Immature natural killer cell (primary cell): Measurements from ENCODE around the gene TMEM86B. TPM values are rescaled to one million over a fixed set of nuclear protein-coding genes. Genes with fewer than 3 reads are reported as not detected.
"Not testable (repeated sequence)": the region's sequence is repeated elsewhere in the genome, so short reads cannot be mapped to it uniquely, and the experiment has no call there.

Experiments used
- DNase-seq, 3 donors: peaks; one replicate each; pipeline ENCODE4 v3.0.0; 2022; ENCODE audit warnings: mixed read lengths in 1 of 3
- H3K27ac Mint-ChIP-seq, 6 donors: one replicate each; pipeline ENCODE4 v1.8.0; 2020; ENCODE audit warnings: mixed read lengths in 6 of 6, mild to moderate bottlenecking in 5 of 6, inconsistent platforms in 4 of 6, moderate library complexity in 3 of 6
- H3K27me3 Mint-ChIP-seq, 3 donors: one replicate each; pipeline ENCODE4 v1.8.0; 2020 to 2021; ENCODE audit warnings: low read depth in 3 of 3, mild to moderate bottlenecking in 3 of 3, mixed read lengths in 3 of 3, moderate library complexity in 3 of 3, inconsistent platforms in 1 of 3
- H3K36me3 Mint-ChIP-seq, 3 donors: one replicate each; pipeline ENCODE4 v1.8.0; 2020; ENCODE audit warnings: mixed read lengths in 3 of 3, inconsistent platforms in 2 of 3, mild to moderate bottlenecking in 2 of 3
- H3K4me1 Mint-ChIP-seq, 2 donors: one replicate each; pipeline ENCODE4 v1.8.0; 2020; ENCODE audit warnings: inconsistent platforms in 2 of 2, mild to moderate bottlenecking in 2 of 2, mixed read lengths in 2 of 2, moderate library complexity in 1 of 2
- H3K4me3 Mint-ChIP-seq, 5 donors: one replicate each; pipeline ENCODE4 v1.8.0; 2020; ENCODE audit warnings: mild to moderate bottlenecking in 5 of 5, mixed read lengths in 5 of 5, inconsistent platforms in 3 of 5, moderate library complexity in 3 of 5
- H3K9me3 Mint-ChIP-seq, 6 donors: one replicate each; pipeline ENCODE4 v1.8.0; 2020; ENCODE audit warnings: mild to moderate bottlenecking in 6 of 6, mixed read lengths in 6 of 6, inconsistent platforms in 4 of 6, moderate library complexity in 3 of 6
- polyA plus RNA-seq, 3 donors: library from polyadenylated mRNA; unstranded; fragments of 300-500 nt; fragmentation: Illumina TruSeq; gene quantifications; one replicate each; pipeline ENCODE4 v1.2.3, GENCODE V29; 2021

Gene TMEM86B
- polyA plus RNA-seq, 3 donors from 2014 or later = 0.59 to 2.4 TPM; not detected in 1

GRCh38 chr19:55212447-55212846, 16.1 kb downstream of the TMEM86B start:
- no peak overlapping the region for H3K4me3 Mint-ChIP-seq
- no peak overlapping the region for H3K27ac Mint-ChIP-seq
- H3K9me3 Mint-ChIP-seq = peaks cover 0 to 5% (median 4%) of the 10 kb centered on the region in 6 donors
- peaks cover 11 to 15% of the 10 kb centered on the region in 2 donors for H3K4me1 Mint-ChIP-seq
- H3K36me3 Mint-ChIP-seq = peaks cover 0 to 7% (median 3%) of the 10 kb centered on the region in 3 donors
- peaks cover 6 to 20% (median 9%) of the 10 kb centered on the region in 3 donors for H3K27me3 Mint-ChIP-seq
- peak; percentile 11 to 36 (median 13) for DNase-seq

GRCh38 chr19:55209693-55210472, 18.7 kb downstream of the TMEM86B start:
- peaks cover 0 to 6% (median 5%) of the 10 kb centered on the region in 3 donors for H3K27me3 Mint-ChIP-seq
- no peak overlapping the region for H3K27ac Mint-ChIP-seq
- no peak overlapping the region for H3K4me3 Mint-ChIP-seq
- peaks cover 0 to 4% (median 3%) of the 10 kb centered on the region in 3 donors for H3K36me3 Mint-ChIP-seq
- peaks cover 0 to 5% (median 4%) of the 10 kb centered on the region in 6 donors for H3K9me3 Mint-ChIP-seq
- H3K4me1 Mint-ChIP-seq = peaks cover 4 to 6% of the 10 kb centered on the region in 2 donors
- no peak for DNase-seq

GRCh38 chr19:55208880-55209692, 19.5 kb downstream of the TMEM86B start, which contains the start of gene PTPRH:
TSS of gene PTPRH (minus strand) at chr19:55209501. CDS start at chr19:55209433, 68 bp downstream.
- DNase-seq = no peak
- H3K27me3 Mint-ChIP-seq = peaks cover 1 to 9% (median 4%) of the 10 kb centered on the region in 3 donors
- peaks cover 0 to 4% (median 3%) of the 10 kb centered on the region in 3 donors for H3K36me3 Mint-ChIP-seq
- peaks cover 4 to 6% of the 10 kb centered on the region in 2 donors for H3K4me1 Mint-ChIP-seq
- H3K4me3 Mint-ChIP-seq = no peak within 1 kb of the TSS
- H3K9me3 Mint-ChIP-seq = peaks cover 0 to 5% (median 3%) of the 10 kb centered on the region in 6 donors
- no peak within 1 kb of the TSS for H3K27ac Mint-ChIP-seq

GRCh38 chr19:55206664-55207500, 21.7 kb downstream of the TMEM86B start:
- Mint-ChIP-seq H3K36me3 (no peaks in the 10 kb centered on the region), H3K27me3 (peaks cover 6 to 8% (median 8%) of the 10 kb centered on the region in 3 donors), H3K4me3 (peak overlapping the region in 1 of 5 donors; percentile 43), H3K9me3 (no peaks in the 10 kb centered on the region), H3K4me1 (peaks cover 4 to 6% of the 10 kb centered on the region in 2 donors), H3K27ac (peak overlapping the region in 1 of 6 donors; percentile 47)
- peak in 1 of 3 donors; percentile 20 for DNase-seq

- H3K27ac Mint-ChIP-seq, H3K4me3 Mint-ChIP-seq, H3K4me1 Mint-ChIP-seq, H3K36me3 Mint-ChIP-seq, H3K9me3 Mint-ChIP-seq: not testable (repeated sequence)
- peak in 1 of 3 donors; percentile 21 for DNase-seq
- peaks cover 6 to 12% (median 6%) of the 10 kb centered on the region in 3 donors for H3K27me3 Mint-ChIP-seq
Measured at GRCh38 chr19:55202199-55202598, 26.4 kb downstream of the TMEM86B start.

GRCh38 chr19:55199620-55200204, 28.9 kb downstream of the TMEM86B start:
- DNase-seq = no peak
- Mint-ChIP-seq H3K4me1 (no peaks in the 10 kb centered on the region), H3K36me3 (no peaks in the 10 kb centered on the region), H3K9me3 (no peaks in the 10 kb centered on the region), H3K27me3 (peaks cover 6 to 9% (median 8%) of the 10 kb centered on the region in 3 donors), H3K27ac (no peak overlapping the region), H3K4me3 (no peak overlapping the region)

- H3K36me3 Mint-ChIP-seq = no peaks in the 10 kb centered on the region
- H3K27me3 Mint-ChIP-seq = peaks cover 4 to 10% (median 5%) of the 10 kb centered on the region in 3 donors
- no peak overlapping the region for H3K27ac Mint-ChIP-seq
- no peaks in the 10 kb centered on the region for H3K4me1 Mint-ChIP-seq
- no peaks in the 10 kb centered on the region for H3K9me3 Mint-ChIP-seq
- DNase-seq = no peak
- H3K4me3 Mint-ChIP-seq = no peak overlapping the region
Measured at GRCh38 chr19:55198651-55199050, 29.9 kb downstream of the TMEM86B start.

GRCh38 chr19:55197528-55197927, 31.0 kb downstream of the TMEM86B start:
- no peak overlapping the region for H3K27ac Mint-ChIP-seq
- H3K4me3 Mint-ChIP-seq = no peak overlapping the region
- DNase-seq = no peak
- no peaks in the 10 kb centered on the region for H3K4me1 Mint-ChIP-seq
- peaks cover 2 to 9% (median 7%) of the 10 kb centered on the region in 3 donors for H3K27me3 Mint-ChIP-seq
- H3K9me3 Mint-ChIP-seq = no peaks in the 10 kb centered on the region
- no peaks in the 10 kb centered on the region for H3K36me3 Mint-ChIP-seq

GRCh38 chr19:55196803-55197202, 31.8 kb downstream of the TMEM86B start:
- DNase-seq = no peak
- H3K4me1 Mint-ChIP-seq = no peaks in the 10 kb centered on the region
- H3K9me3 Mint-ChIP-seq = no peaks in the 10 kb centered on the region
- H3K36me3 Mint-ChIP-seq = no peaks in the 10 kb centered on the region
- no peak overlapping the region for H3K27ac Mint-ChIP-seq
- no peak overlapping the region for H3K4me3 Mint-ChIP-seq
- peaks cover 0 to 7% (median 4%) of the 10 kb centered on the region in 3 donors for H3K27me3 Mint-ChIP-seq

GRCh38 chr19:55193481-55193880, 35.1 kb downstream of the TMEM86B start:
- H3K4me3 Mint-ChIP-seq = no peak overlapping the region
- DNase-seq = no peak
- no peaks in the 10 kb centered on the region for H3K9me3 Mint-ChIP-seq
- H3K27ac Mint-ChIP-seq = no peak overlapping the region
- H3K36me3 Mint-ChIP-seq = no peaks in the 10 kb centered on the region
- H3K4me1 Mint-ChIP-seq = peaks cover 0 to 2% of the 10 kb centered on the region in 2 donors
- peaks cover 0 to 4% (median 3%) of the 10 kb centered on the region in 3 donors for H3K27me3 Mint-ChIP-seq

GRCh38 chr19:55189403-55189835, 39.1 kb downstream of the TMEM86B start:
- Mint-ChIP-seq H3K27ac (no peak overlapping the region), H3K4me3 (no peak overlapping the region)
- no peak for DNase-seq

GRCh38 chr19:55188625-55189024, 39.9 kb downstream of the TMEM86B start:
- Mint-ChIP-seq H3K4me1 (peaks cover 0 to 3% of the 10 kb centered on the region in 2 donors), H3K9me3 (no peaks in the 10 kb centered on the region), H3K27me3 (peaks cover 0 to 7% (median 3%) of the 10 kb centered on the region in 3 donors), H3K36me3 (no peaks in the 10 kb centered on the region), H3K4me3 (peak overlapping the region in 1 of 5 donors; percentile 27), H3K27ac (peak overlapping the region in 1 of 6 donors; percentile 16)
- DNase-seq = no peak

More at GRCh38 chr19:55189403-55189835, 39.1 kb downstream of the TMEM86B start:
- peaks cover 0 to 6% (median 5%) of the 10 kb centered on the region in 3 donors for H3K27me3 Mint-ChIP-seq
- H3K4me1 Mint-ChIP-seq = peaks cover 0 to 3% of the 10 kb centered on the region in 2 donors
- no peaks in the 10 kb centered on the region for H3K36me3 Mint-ChIP-seq
- H3K9me3 Mint-ChIP-seq = no peaks in the 10 kb centered on the region

- no peak for DNase-seq
- Mint-ChIP-seq H3K9me3 (no peaks in the 10 kb centered on the region), H3K36me3 (no peaks in the 10 kb centered on the region), H3K27me3 (peaks cover 2 to 17% (median 8%) of the 10 kb centered on the region in 3 donors), H3K4me3 (no peak overlapping the region), H3K27ac (no peak overlapping the region), H3K4me1 (peaks cover 0 to 3% of the 10 kb centered on the region in 2 donors)
Measured at GRCh38 chr19:55186080-55186479, 42.5 kb downstream of the TMEM86B start.
